Thyroid gland (tissue), 4 donors: ENCODE data around the gene CBARP. TPM values are rescaled to one million over a fixed set of nuclear protein-coding genes. Genes with fewer than 3 reads are reported as not detected.

ENCODE experiments used
- DNase-seq, 2 donors: peaks; one replicate each; pipeline ENCODE4 v3.0.0-alpha.2; 2019
- H3K27ac ChIP-seq, 3 donors: fragments of 200-600 bp; sonication (generic); 1 replicate in 2 of 3; 2 replicates in 1 of 3; pipeline ENCODE4 v1.5.1; 2016 to 2019; ENCODE audit warnings: mild to moderate bottlenecking in 1 of 3, moderate library complexity in 1 of 3
- H3K27me3 ChIP-seq: fragments of 200-600 bp; sonication (generic); one replicate; pipeline ENCODE4 v1.5.1; 2019
- H3K36me3 ChIP-seq, 2 donors: fragments of 200-600 bp; sonication (generic); one replicate each; pipeline ENCODE4 v1.5.1; 2016 to 2019
- H3K4me1 ChIP-seq, 2 donors: fragments of 200-600 bp; sonication (generic); one replicate each; pipeline ENCODE4 v1.5.1; 2017 to 2019
- H3K4me3 ChIP-seq, 3 donors: fragments of 200-600 bp; sonication (generic); replicated peaks in 1 of 3; 1 replicate in 2 of 3; 2 replicates in 1 of 3; pipeline ENCODE4 v1.5.1; 2016; ENCODE audit warnings: mild to moderate bottlenecking in 1 of 3
- H3K9me3 ChIP-seq: fragments of 200-600 bp; sonication (generic); one replicate; pipeline ENCODE4 v1.5.1; 2017
- CTCF ChIP-seq, 6 experiments: fragments of 200-600 bp in 3 of 6; fragments of 450-650 bp in 3 of 6; sonication (generic) in 3 of 6; IDR thresholded peaks; one replicate each; pipeline ENCODE4 v1.5.1; 2016 to 2019; ENCODE audit warnings: antibody characterized with exemption in 6 of 6, mild to moderate bottlenecking in 2 of 6, inconsistent platforms in 1 of 6, moderate library complexity in 1 of 6
- POLR2A ChIP-seq, 2 donors: fragments of 450-650 bp; IDR thresholded peaks; one replicate each; pipeline ENCODE4 v1.6.1; 2017; ENCODE audit warnings: antibody characterized with exemption in 2 of 2, mild to moderate bottlenecking in 2 of 2, moderate library complexity in 1 of 2
- whole genome bisulfite sequencing, 2 donors: methylation state at CpG; one replicate each; pipeline ENCODE4 v1.1.5; 2017; 5-methylcytosine and 5-hydroxymethylcytosine counted together
- intact Hi-C: fragments of 100-400 bp; cut with DNase I; formaldehyde crosslinking; loops from one replicate; pipeline ENCODE4 v1.15.1; 2023
- total RNA-seq, 4 donors: library from RNA; depleted of rRNA; stranded (reverse); fragments of >200 nt; gene quantifications; one replicate each; pipeline ENCODE4 v1.2.3, GENCODE V29; 2016

The CBARP gene
- total RNA-seq, 4 donors from 2014 or later: 0.73 to 3.2 (median 1.5) TPM

GRCh38 chr19:1278074-1278473 lies 40.3 kb upstream of the CBARP start:
- no peak overlapping the region for H3K27ac ChIP-seq
- no peaks in the 10 kb centered on the region for H3K27me3 ChIP-seq
- 85 to 90% methylated on average over 11 to 12 of the region's 12 CpGs for WGBS, 2 donors
- no peaks in the 10 kb centered on the region for H3K9me3 ChIP-seq
- no peak overlapping the region for H3K4me3 ChIP-seq
- intact Hi-C loops: loop anchor here (5.0 kb wide), 1 partner anchor 129 kb away; the partner anchor contains the start of gene DAZAP1
- H3K36me3 ChIP-seq: peaks cover 27 to 30% of the 10 kb centered on the region in 2 donors
- no peak for TF ChIP-seq POLR2A (IDR thresholded peaks at IDR 0.05)
- no peak for TF ChIP-seq CTCF (IDR thresholded peaks at IDR 0.05)
- DNase-seq: no peak
- peaks cover 19 to 28% of the 10 kb centered on the region in 2 donors for H3K4me1 ChIP-seq

DNA sequence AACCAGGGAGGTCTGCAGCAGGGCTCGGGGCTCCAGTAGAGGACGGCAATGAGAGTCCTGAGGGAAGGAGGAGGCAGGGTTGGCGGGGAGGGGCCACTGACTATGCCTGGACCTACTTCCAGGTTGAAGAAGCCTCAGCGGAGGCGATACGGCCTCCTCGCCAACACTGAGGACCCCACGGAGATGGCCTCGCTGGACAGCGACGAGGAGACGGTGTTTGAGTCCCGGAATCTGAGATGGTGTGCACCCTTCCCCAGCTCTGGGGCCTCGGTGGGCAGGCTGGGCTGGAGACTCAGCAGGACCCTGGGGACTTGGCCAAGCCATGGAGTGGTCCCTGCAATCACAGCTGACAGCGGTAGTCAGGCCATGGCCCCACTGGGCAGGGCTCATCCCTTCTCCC lies 39.3 kb upstream of the CBARP start:
- Histone ChIP-seq H3K4me1 (peaks cover 19 to 37% of the 10 kb centered on the region in 2 donors), H3K27me3 (no peaks in the 10 kb centered on the region), H3K4me3 (no peak overlapping the region), H3K36me3 (peaks cover 37 to 40% of the 10 kb centered on the region in 2 donors), H3K27ac (no peak overlapping the region), H3K9me3 (no peaks in the 10 kb centered on the region)
- DNase-seq: no peak
- intact Hi-C loops: loop anchor here (2.0 to 5.0 kb wide), 2 partner anchors 78 to 130 kb away; partner anchors contain the start of gene DAZAP1
- TF ChIP-seq CTCF (IDR thresholded peaks at IDR 0.05) (no peak), POLR2A (IDR thresholded peaks at IDR 0.05) (no peak)
- 95 to 97% methylated on average over 12 to 15 of the region's 15 CpGs for WGBS, 2 donors

- WGBS, 2 donors: 75 to 77% methylated on average over 9 to 10 of the region's 10 CpGs
- Histone ChIP-seq H3K27me3 (no peaks in the 10 kb centered on the region), H3K27ac (peak overlapping the region in 2 of 3 donors; percentile 80 to 99), H3K4me3 (peak overlapping the region in 1 of 3 donors; percentile 74), H3K4me1 (peaks cover 23 to 41% of the 10 kb centered on the region in 2 donors), H3K9me3 (no peaks in the 10 kb centered on the region), H3K36me3 (peaks cover 42 to 45% of the 10 kb centered on the region in 2 donors)
- intact Hi-C loops: loop anchor here (2.0 to 5.0 kb wide), 2 partner anchors 78 to 131 kb away; partner anchors contain the start of gene DAZAP1
- no peak for TF ChIP-seq POLR2A (IDR thresholded peaks at IDR 0.05)
- TF ChIP-seq CTCF (IDR thresholded peaks at IDR 0.05): no peak
- no peak for DNase-seq
Measured at GRCh38 chr19:1276628-1277022, 38.8 kb upstream of the CBARP start.

DNA sequence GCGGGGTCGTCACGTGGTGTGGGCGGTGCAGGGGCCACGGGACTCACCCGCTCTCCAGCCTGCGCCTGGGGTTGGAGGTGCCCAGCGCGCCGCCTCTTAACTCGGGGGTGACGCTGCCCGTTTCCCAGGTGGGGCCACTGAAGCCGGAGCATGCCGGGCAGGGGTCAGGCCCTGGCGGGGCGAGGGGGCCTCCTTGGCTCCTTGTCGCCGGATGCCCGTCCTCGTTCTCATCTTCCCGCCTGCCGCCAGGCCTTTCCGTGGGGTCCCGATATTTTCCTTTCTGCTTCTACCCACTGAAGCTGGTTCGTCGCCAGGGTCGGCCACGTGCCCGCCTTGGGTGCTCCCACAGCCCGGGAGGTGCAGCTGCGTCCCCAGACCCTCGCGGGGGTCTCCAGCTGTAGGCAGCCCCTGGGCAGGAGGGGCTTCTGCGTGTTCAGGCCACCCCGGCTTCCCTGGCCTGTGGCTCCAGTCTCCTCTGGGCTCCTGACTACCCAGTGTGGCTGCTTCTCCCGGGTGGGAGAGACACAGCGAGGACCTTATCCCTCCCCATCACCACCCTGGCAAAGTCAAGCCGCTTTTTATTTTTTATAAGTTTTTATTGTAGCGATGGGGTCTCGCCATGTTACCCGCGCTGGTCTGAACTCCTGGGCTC lies 38.3 kb upstream of the CBARP start:
- 23 to 30% methylated on average over 19 to 26 of the region's 43 CpGs for WGBS, 2 donors

More for the DNA sequence above, 38.3 kb upstream of the CBARP start:
- H3K36me3 ChIP-seq: peaks cover 47 to 50% of the 10 kb centered on the region in 2 donors
- no peaks in the 10 kb centered on the region for H3K9me3 ChIP-seq
- H3K4me3 ChIP-seq: peak overlapping the region in 2 of 3 donors; percentile 46 to 74
- no peak for DNase-seq
- no peaks in the 10 kb centered on the region for H3K27me3 ChIP-seq
- intact Hi-C loops: loop anchor here (2.0 to 5.0 kb wide), 2 partner anchors 79 to 131 kb away; partner anchors contain the start of gene DAZAP1
- H3K27ac ChIP-seq: peak overlapping the region; percentile 80 to 99 (median 98)
- TF ChIP-seq POLR2A (IDR thresholded peaks at IDR 0.05) (no peak), CTCF (IDR thresholded peaks at IDR 0.05) (no peak)
- peaks cover 28 to 46% of the 10 kb centered on the region in 2 donors for H3K4me1 ChIP-seq
